Spleen (tissue), 11 donors: ENCODE data around the gene LY86. TPM values are rescaled to one million over a fixed set of nuclear protein-coding genes. Genes with fewer than 3 reads are reported as not detected.

Source experiments
- DNase-seq: peaks from one replicate; pipeline ENCODE4 v3.0.0-alpha.2; 2020
- H3K27ac ChIP-seq, 8 donors: fragments of 200-600 bp; sonication (generic) in 7 of 8; 1 replicate in 4 of 8; 2 replicates in 4 of 8; pipeline versions ENCODE4 v1.5.0 to v1.8.0; 2016 to 2021; ENCODE audit warnings: inconsistent platforms in 4 of 8, mild to moderate bottlenecking in 4 of 8, moderate library complexity in 1 of 8
- H3K27me3 ChIP-seq, 7 donors: fragments of 200-600 bp; sonication (generic) in 6 of 7; replicated peaks in 1 of 7; 1 replicate in 4 of 7; 2 replicates in 3 of 7; pipeline versions ENCODE4 v1.5.0 to v1.8.0; 2016 to 2021; ENCODE audit warnings: inconsistent platforms in 3 of 7, mild to moderate bottlenecking in 1 of 7
- H3K36me3 ChIP-seq, 6 donors: fragments of 200-600 bp; sonication (generic) in 5 of 6; 1 replicate in 4 of 6; 2 replicates in 2 of 6; pipeline versions ENCODE4 v1.5.0 to v1.8.0; 2016 to 2021; ENCODE audit warnings: inconsistent platforms in 2 of 6
- H3K4me1 ChIP-seq, 6 donors: fragments of 200-600 bp; sonication (generic) in 5 of 6; 1 replicate in 3 of 6; 2 replicates in 3 of 6; pipeline versions ENCODE4 v1.5.0 to v1.8.0; 2016 to 2021; ENCODE audit warnings: inconsistent platforms in 3 of 6
- H3K4me3 ChIP-seq, 8 donors: fragments of 200-600 bp; sonication (generic) in 7 of 8; 1 replicate in 4 of 8; 2 replicates in 4 of 8; pipeline versions ENCODE4 v1.5.0 to v1.8.0; 2016 to 2021; ENCODE audit warnings: inconsistent platforms in 4 of 8, mild to moderate bottlenecking in 4 of 8, moderate library complexity in 2 of 8
- H3K9me3 ChIP-seq, 8 donors: fragments of 200-600 bp; sonication (generic) in 7 of 8; 1 replicate in 4 of 8; 2 replicates in 4 of 8; pipeline versions ENCODE4 v1.5.0 to v1.8.0; 2016 to 2021; ENCODE audit warnings: inconsistent platforms in 4 of 8
- POLR2A ChIP-seq, 3 donors: fragments of 450-650 bp; IDR thresholded peaks; one replicate each; pipeline ENCODE4 v1.5.1; 2017; ENCODE audit warnings: antibody characterized with exemption in 3 of 3, mild to moderate bottlenecking in 1 of 3
- POLR2AphosphoS5 ChIP-seq, 3 donors: sonication (generic); formaldehyde crosslinking; IDR thresholded peaks; one replicate each; pipeline ENCODE4 v1.5.1; 2017; ENCODE audit warnings: antibody characterized with exemption in 3 of 3
- WGBS, 5 donors: extraction: QIAGEN DNeasy Blood & Tissue Kit in 3 of 5; methylation state at CpG; one replicate each; pipeline versions ENCODE4 v1.1.5 to v1.1.7; 2013 to 2018; 5-methylcytosine and 5-hydroxymethylcytosine counted together
- intact Hi-C: fragments of 100-400 bp; cut with DNase I; formaldehyde crosslinking; loops from one replicate; pipeline ENCODE4 v1.15.0; 2023; ENCODE audit warnings: low total_unique reads
- polyA plus RNA-seq, 3 donors: library from polyadenylated mRNA; stranded (reverse); fragments of 200-250 nt; gene quantifications; one replicate each; pipeline ENCODE4 v1.2.1, GENCODE V29; 2013
- total RNA-seq, 7 donors: library from RNA; depleted of rRNA in 3 of 7; stranded (reverse); fragments of >200 nt in 3 of 7; fragmentation: NEBNext Ultra II Directional in 4 of 7; extraction: Animal tissue kit (Norgen Biotek cat#: 25700) in 4 of 7; gene quantifications; one replicate each; pipeline versions ENCODE4 v1.1.0 to v1.2.1, GENCODE V29; 2016 to 2021
- TF ChIP-seq, protein P1 (sequence below), 11 experiments: fragments of 200-600 bp in 7 of 11; fragments of 450-650 bp in 4 of 11; sonication (generic) in 4 of 11; IDR thresholded peaks in 8 of 11; conservative IDR thresholded peaks in 3 of 11; 1 replicate in 7 of 11; 2 replicates in 4 of 11; pipeline versions ENCODE4 v1.4.0 to v1.8.0; 2016 to 2021; ENCODE audit warnings: antibody characterized with exemption in 11 of 11, inconsistent platforms in 4 of 11, mild to moderate bottlenecking in 1 of 11
- donor health status: healthy with polysubstance abuse.
- donor health status: DM: no; HTN: no; CAD: no; lungs with moderate emphysema.
- donor health status: DM: no; HTN: no; CAD: no.
- donor health status: Bipolar disorder and iron deficiency.
- donor health status: healthy.
- donor health status: DM: no; HTN: no; CAD: no.
- donor health status: DM: yes; HTN: yes; CAD: no.

LY86 gene
- total and polyA plus RNA-seq, 10 donors = 31.7 to 145 (median 70.2) TPM

DNA sequence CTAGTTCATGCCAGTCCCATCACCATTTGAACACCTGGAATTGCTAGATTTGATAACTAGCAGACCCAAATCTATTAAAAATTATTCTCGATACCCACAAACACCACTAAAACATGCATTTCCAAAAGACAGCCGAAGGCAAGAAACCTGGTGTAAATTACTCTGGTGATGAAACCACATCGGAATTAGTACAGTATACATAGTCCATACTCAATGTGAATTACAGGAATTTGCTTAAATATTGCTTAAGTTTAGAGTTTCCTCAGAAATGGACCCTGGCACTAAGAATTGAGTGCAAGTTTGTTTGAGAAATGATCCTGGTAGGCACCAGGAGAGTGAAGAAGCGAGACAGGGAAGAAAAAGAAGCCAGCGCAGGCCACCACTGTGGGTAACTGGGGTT, 13.7 kb downstream of the LY86 start:
- TF ChIP-seq, protein P1, sequence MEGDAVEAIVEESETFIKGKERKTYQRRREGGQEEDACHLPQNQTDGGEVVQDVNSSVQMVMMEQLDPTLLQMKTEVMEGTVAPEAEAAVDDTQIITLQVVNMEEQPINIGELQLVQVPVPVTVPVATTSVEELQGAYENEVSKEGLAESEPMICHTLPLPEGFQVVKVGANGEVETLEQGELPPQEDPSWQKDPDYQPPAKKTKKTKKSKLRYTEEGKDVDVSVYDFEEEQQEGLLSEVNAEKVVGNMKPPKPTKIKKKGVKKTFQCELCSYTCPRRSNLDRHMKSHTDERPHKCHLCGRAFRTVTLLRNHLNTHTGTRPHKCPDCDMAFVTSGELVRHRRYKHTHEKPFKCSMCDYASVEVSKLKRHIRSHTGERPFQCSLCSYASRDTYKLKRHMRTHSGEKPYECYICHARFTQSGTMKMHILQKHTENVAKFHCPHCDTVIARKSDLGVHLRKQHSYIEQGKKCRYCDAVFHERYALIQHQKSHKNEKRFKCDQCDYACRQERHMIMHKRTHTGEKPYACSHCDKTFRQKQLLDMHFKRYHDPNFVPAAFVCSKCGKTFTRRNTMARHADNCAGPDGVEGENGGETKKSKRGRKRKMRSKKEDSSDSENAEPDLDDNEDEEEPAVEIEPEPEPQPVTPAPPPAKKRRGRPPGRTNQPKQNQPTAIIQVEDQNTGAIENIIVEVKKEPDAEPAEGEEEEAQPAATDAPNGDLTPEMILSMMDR (IDR thresholded peaks at IDR 0.05 in 8 of 11, conservative IDR thresholded peaks at IDR 0.05 in 3 of 11) = no peak
- TF ChIP-seq POLR2AphosphoS5 (IDR thresholded peaks at IDR 0.05) (no peak), POLR2A (IDR thresholded peaks at IDR 0.05) (no peak)
- no peak overlapping the region for H3K27ac ChIP-seq
- H3K4me3 ChIP-seq = no peak overlapping the region
- H3K36me3 ChIP-seq = peaks cover 0 to 22% (median 0%) of the 10 kb centered on the region in 6 donors
- H3K9me3 ChIP-seq = peaks cover 0 to 20% (median 11%) of the 10 kb centered on the region in 8 donors
- peaks cover 0 to 24% (median 17%) of the 10 kb centered on the region in 6 donors for H3K4me1 ChIP-seq
- intact Hi-C loops = no loop called here
- no peak for DNase-seq
- 65 to 95% (median 78%) methylated on average over 5 of the region's 5 CpGs for WGBS, 5 donors
- no peaks in the 10 kb centered on the region for H3K27me3 ChIP-seq

DNA sequence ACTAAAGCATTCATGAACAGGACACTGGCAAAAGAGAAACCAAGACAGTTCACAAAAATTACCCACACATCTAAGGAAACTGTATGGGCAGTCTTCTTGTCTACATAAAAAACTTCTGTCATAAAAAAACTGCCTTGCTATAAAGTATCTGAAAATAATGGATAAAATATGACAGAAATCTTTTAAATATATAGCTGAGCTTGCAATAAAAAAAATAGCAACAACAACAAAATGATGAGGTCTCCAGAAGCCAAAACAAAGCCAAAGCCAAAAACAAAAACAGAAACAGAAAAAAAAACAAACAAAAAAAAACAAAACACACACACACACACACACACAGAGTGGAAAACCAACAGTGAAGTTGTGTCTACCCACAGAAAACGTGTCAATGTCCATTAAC, 14.8 kb downstream of the LY86 start:
- H3K4me1 ChIP-seq = peaks cover 0 to 20% (median 11%) of the 10 kb centered on the region in 6 donors
- no peak for DNase-seq
- peaks cover 0 to 22% (median 0%) of the 10 kb centered on the region in 6 donors for H3K36me3 ChIP-seq
- H3K9me3 ChIP-seq = peaks cover 0 to 20% (median 11%) of the 10 kb centered on the region in 8 donors
- H3K4me3 ChIP-seq = no peak overlapping the region
- no peaks in the 10 kb centered on the region for H3K27me3 ChIP-seq
- TF ChIP-seq POLR2A (IDR thresholded peaks at IDR 0.05) (no peak), POLR2AphosphoS5 (IDR thresholded peaks at IDR 0.05) (no peak)
- TF ChIP-seq, protein P1 (IDR thresholded peaks at IDR 0.05 in 8 of 11, conservative IDR thresholded peaks at IDR 0.05 in 3 of 11) = no peak
- intact Hi-C loops = no loop called here
- WGBS, 5 donors = 84 to 100% (median 92%) methylated on average over 1 of the region's 1 CpG
- H3K27ac ChIP-seq = no peak overlapping the region

DNA sequence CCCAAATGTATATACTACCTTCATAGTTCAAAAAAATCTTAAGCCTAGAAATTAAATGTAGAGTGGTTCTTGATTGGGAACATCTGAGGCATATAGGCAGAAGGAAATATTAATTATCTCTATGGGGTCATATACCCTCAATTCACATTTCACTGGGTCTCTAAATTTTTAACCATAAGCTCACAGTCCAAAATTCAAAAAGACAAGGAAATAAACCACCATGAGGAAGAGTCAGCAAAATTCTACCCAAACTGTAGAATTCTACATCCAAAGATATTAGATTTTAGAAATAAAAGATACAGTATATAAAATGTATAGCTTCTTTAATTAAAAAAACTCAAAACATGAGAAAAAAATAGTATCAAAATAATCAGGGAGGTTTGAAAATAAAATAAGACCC, 15.5 kb downstream of the LY86 start:
- DNase-seq = no peak
- Histone ChIP-seq H3K36me3 (peaks cover 0 to 22% (median 0%) of the 10 kb centered on the region in 6 donors), H3K4me1 (peaks cover 0 to 21% (median 14%) of the 10 kb centered on the region in 6 donors), H3K27ac (no peak overlapping the region), H3K4me3 (no peak overlapping the region), H3K9me3 (peaks cover 0 to 20% (median 11%) of the 10 kb centered on the region in 8 donors), H3K27me3 (no peaks in the 10 kb centered on the region)
- TF ChIP-seq POLR2A (IDR thresholded peaks at IDR 0.05) = no peak
- TF ChIP-seq, protein P1 (IDR thresholded peaks at IDR 0.05 in 8 of 11, conservative IDR thresholded peaks at IDR 0.05 in 3 of 11) = no peak
- no peak for TF ChIP-seq POLR2AphosphoS5 (IDR thresholded peaks at IDR 0.05)
- intact Hi-C loops = no loop called here

DNA sequence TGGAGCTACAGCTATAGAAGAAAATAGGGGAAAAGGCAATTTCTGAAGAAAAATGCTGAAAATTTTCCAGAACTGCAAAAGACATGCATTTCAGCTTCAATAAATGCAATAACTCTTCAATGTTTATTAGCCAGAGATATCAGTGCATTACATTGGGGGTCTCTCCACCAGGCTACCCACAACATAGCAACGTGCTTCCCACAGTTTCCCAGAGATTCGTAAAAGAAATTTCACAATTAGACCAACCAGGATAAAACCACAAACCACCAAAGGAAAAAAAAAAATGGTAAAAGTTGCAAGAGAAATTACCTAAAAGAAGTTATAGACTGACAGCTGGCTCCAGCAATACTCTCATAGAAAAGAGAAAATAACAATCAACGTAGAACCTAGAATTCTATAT, 16.0 kb downstream of the LY86 start:
- Histone ChIP-seq H3K27ac (no peak overlapping the region), H3K36me3 (peaks cover 0 to 22% (median 0%) of the 10 kb centered on the region in 6 donors), H3K4me3 (no peak overlapping the region), H3K9me3 (peaks cover 0 to 20% (median 11%) of the 10 kb centered on the region in 8 donors), H3K27me3 (no peaks in the 10 kb centered on the region), H3K4me1 (peaks cover 4 to 21% (median 15%) of the 10 kb centered on the region in 6 donors)
- WGBS, 5 donors = 28 to 57% (median 39%) methylated on average over 3 of the region's 3 CpGs
- DNase-seq = no peak
- TF ChIP-seq, protein P1 (IDR thresholded peaks at IDR 0.05 in 8 of 11, conservative IDR thresholded peaks at IDR 0.05 in 3 of 11) = no peak
- no peak for TF ChIP-seq POLR2AphosphoS5 (IDR thresholded peaks at IDR 0.05)
- no peak for TF ChIP-seq POLR2A (IDR thresholded peaks at IDR 0.05)
- intact Hi-C loops = no loop called here
